Gastroesophageal sphincter (tissue), 4 donors: ENCODE results near the gene ZBTB20. TPM values are rescaled to one million over a fixed set of nuclear protein-coding genes. Genes with fewer than 3 reads are reported as not detected.

Experiments
- ATAC-seq: fragments of 150-250 bp; one replicate; pipeline ENCODE4 v1.9.1; 2016; ENCODE audit warnings: mild to moderate bottlenecking, moderate library complexity
- H3K27ac ChIP-seq, 4 donors: fragments of 200-600 bp; sonication (generic) in 3 of 4; 1 replicate in 3 of 4; 2 replicates in 1 of 4; pipeline ENCODE4 v1.5.1; 2016 to 2019
- H3K27me3 ChIP-seq: fragments of 200-600 bp; sonication (generic); one replicate; pipeline ENCODE4 v1.5.1; 2019
- H3K36me3 ChIP-seq, 2 donors: fragments of 200-600 bp; sonication (generic); one replicate each; pipeline ENCODE4 v1.5.1; 2019; ENCODE audit warnings: control low read depth in 1 of 2
- H3K4me1 ChIP-seq, 3 donors: fragments of 200-600 bp; sonication (generic); 1 replicate in 2 of 3; 2 replicates in 1 of 3; pipeline ENCODE4 v1.5.1; 2016 to 2019; ENCODE audit warnings: control low read depth in 2 of 3
- H3K4me3 ChIP-seq, 2 donors: fragments of 200-600 bp; sonication (generic); one replicate each; pipeline ENCODE4 v1.5.1; 2019; ENCODE audit warnings: mild to moderate bottlenecking in 1 of 2, moderate library complexity in 1 of 2
- H3K9me3 ChIP-seq, 3 donors: fragments of 200-600 bp; sonication (generic); one replicate each; pipeline ENCODE4 v1.5.1; 2017 to 2019; ENCODE audit warnings: control low read depth in 2 of 3
- EP300 ChIP-seq: sonication (generic); formaldehyde crosslinking; IDR thresholded peaks from one replicate; pipeline ENCODE4 v1.6.1; 2017; ENCODE audit warnings: antibody characterized with exemption, mild to moderate bottlenecking
- POLR2A ChIP-seq, 2 donors: fragments of 450-650 bp; IDR thresholded peaks; one replicate each; pipeline ENCODE4 v1.6.1; 2017; ENCODE audit warnings: antibody characterized with exemption in 2 of 2, mild to moderate bottlenecking in 2 of 2, moderate library complexity in 1 of 2
- POLR2AphosphoS5 ChIP-seq: sonication (generic); formaldehyde crosslinking; IDR thresholded peaks from one replicate; pipeline ENCODE4 v1.6.1; 2017; ENCODE audit warnings: antibody characterized with exemption
- WGBS, 2 donors: methylation state at CpG; one replicate each; pipeline ENCODE4 v1.1.5; 2018; ENCODE audit warnings: low coverage in 1 of 2; 5-methylcytosine and 5-hydroxymethylcytosine counted together
- total RNA-seq, 4 donors: library from RNA; depleted of rRNA; stranded (reverse); fragments of >200 nt; gene quantifications; one replicate each; pipeline ENCODE4 v1.1.0, GENCODE V29; 2016
- TF ChIP-seq, protein P1 (sequence below), 4 experiments: fragments of 200-600 bp in 2 of 4; fragments of 450-650 bp in 2 of 4; sonication (generic) in 1 of 4; IDR thresholded peaks; one replicate each; pipeline ENCODE4 v1.5.1; 2017 to 2019; ENCODE audit warnings: antibody characterized with exemption in 4 of 4, mild to moderate bottlenecking in 2 of 4, moderate library complexity in 2 of 4

The ZBTB20 gene
- total RNA-seq, 4 donors from 2014 or later = 53.1 to 113 (median 98.4) TPM

GRCh38 chr3:114659109-114660061 lies 487.7 kb downstream of the ZBTB20 start:
- peak overlapping the region in 1 of 2 donors; percentile 6 for H3K4me3 ChIP-seq
- H3K27me3 ChIP-seq = no peaks in the 10 kb centered on the region
- H3K4me1 ChIP-seq = peaks cover 2 to 26% (median 5%) of the 10 kb centered on the region in 3 donors
- peak overlapping the region; percentile 58 to 74 (median 65) for H3K27ac ChIP-seq
- no peaks in the 10 kb centered on the region for H3K9me3 ChIP-seq
- peak; percentile 71 for ATAC-seq
- TF ChIP-seq POLR2A (IDR thresholded peaks at IDR 0.05) = no peak
- TF ChIP-seq, protein P1, sequence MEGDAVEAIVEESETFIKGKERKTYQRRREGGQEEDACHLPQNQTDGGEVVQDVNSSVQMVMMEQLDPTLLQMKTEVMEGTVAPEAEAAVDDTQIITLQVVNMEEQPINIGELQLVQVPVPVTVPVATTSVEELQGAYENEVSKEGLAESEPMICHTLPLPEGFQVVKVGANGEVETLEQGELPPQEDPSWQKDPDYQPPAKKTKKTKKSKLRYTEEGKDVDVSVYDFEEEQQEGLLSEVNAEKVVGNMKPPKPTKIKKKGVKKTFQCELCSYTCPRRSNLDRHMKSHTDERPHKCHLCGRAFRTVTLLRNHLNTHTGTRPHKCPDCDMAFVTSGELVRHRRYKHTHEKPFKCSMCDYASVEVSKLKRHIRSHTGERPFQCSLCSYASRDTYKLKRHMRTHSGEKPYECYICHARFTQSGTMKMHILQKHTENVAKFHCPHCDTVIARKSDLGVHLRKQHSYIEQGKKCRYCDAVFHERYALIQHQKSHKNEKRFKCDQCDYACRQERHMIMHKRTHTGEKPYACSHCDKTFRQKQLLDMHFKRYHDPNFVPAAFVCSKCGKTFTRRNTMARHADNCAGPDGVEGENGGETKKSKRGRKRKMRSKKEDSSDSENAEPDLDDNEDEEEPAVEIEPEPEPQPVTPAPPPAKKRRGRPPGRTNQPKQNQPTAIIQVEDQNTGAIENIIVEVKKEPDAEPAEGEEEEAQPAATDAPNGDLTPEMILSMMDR (IDR thresholded peaks at IDR 0.05) = no peak
- no peak for TF ChIP-seq EP300
- TF ChIP-seq POLR2AphosphoS5 = no peak
- 36 to 55% methylated on average over 3 to 5 of the region's 5 CpGs for WGBS, 2 donors
- H3K36me3 ChIP-seq = no peaks in the 10 kb centered on the region

GRCh38 chr3:114651555-114651954 lies 495.5 kb downstream of the ZBTB20 start:
- peaks cover 4 to 28% (median 7%) of the 10 kb centered on the region in 3 donors for H3K4me1 ChIP-seq
- H3K36me3 ChIP-seq = no peaks in the 10 kb centered on the region
- ATAC-seq = no peak
- H3K4me3 ChIP-seq = no peak overlapping the region
- no peaks in the 10 kb centered on the region for H3K27me3 ChIP-seq
- peak overlapping the region in 2 of 4 donors; percentile 52 to 58 for H3K27ac ChIP-seq
- no peaks in the 10 kb centered on the region for H3K9me3 ChIP-seq
- TF ChIP-seq, protein P1 (IDR thresholded peaks at IDR 0.05) = no peak
- no peak for TF ChIP-seq POLR2AphosphoS5
- no peak for TF ChIP-seq EP300
- no peak for TF ChIP-seq POLR2A (IDR thresholded peaks at IDR 0.05)
- 28 to 32% methylated on average over 4 of the region's 4 CpGs for WGBS, 2 donors

- Histone ChIP-seq H3K36me3 (no peaks in the 10 kb centered on the region), H3K4me3 (no peak overlapping the region), H3K9me3 (no peaks in the 10 kb centered on the region), H3K4me1 (peaks cover 4 to 28% (median 7%) of the 10 kb centered on the region in 3 donors), H3K27ac (peak overlapping the region in 2 of 4 donors; percentile 52 to 58), H3K27me3 (no peaks in the 10 kb centered on the region)
- TF ChIP-seq EP300 = no peak
- TF ChIP-seq POLR2AphosphoS5 = peak; percentile 42
- WGBS, 2 donors = 10 to 21% methylated on average over 3 of the region's 3 CpGs
- no peak for ATAC-seq
These were observed 496.3 kb downstream of the ZBTB20 start for GRCh38 chr3:114650808-114651207.

DNA sequence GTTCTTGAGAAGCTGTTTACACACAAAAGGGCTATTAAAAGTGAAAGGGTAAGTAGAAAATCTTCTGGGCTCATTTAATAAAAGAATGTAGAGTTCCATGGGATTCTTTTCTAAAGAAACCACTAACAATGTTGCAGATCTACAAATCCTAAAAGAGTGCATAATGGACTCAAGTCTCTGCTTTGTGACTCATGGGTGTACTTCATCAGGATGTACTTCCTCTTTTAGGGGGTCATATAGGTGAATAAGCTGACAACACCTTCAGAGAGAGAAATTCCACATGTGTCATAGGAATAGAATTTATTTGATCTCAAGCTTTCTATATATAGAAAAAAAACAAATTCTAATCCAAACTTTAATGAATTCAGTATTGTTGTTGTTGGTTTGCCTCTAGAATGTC lies 497.8 kb downstream of the ZBTB20 start:
- Histone ChIP-seq H3K27ac (no peak overlapping the region), H3K27me3 (no peaks in the 10 kb centered on the region), H3K4me1 (peaks cover 4 to 28% (median 7%) of the 10 kb centered on the region in 3 donors), H3K36me3 (no peaks in the 10 kb centered on the region), H3K9me3 (no peaks in the 10 kb centered on the region), H3K4me3 (no peak overlapping the region)
- no peak for ATAC-seq
- TF ChIP-seq POLR2A (IDR thresholded peaks at IDR 0.05) = no peak
- TF ChIP-seq, protein P1 (IDR thresholded peaks at IDR 0.05) = no peak
- no peak for TF ChIP-seq EP300
- TF ChIP-seq POLR2AphosphoS5 = no peak

- H3K27ac ChIP-seq = no peak overlapping the region
- TF ChIP-seq POLR2A (IDR thresholded peaks at IDR 0.05) = no peak
- no peak for TF ChIP-seq POLR2AphosphoS5
- no peak for TF ChIP-seq EP300
- TF ChIP-seq, protein P1 (IDR thresholded peaks at IDR 0.05) = no peak
- H3K36me3 ChIP-seq = no peaks in the 10 kb centered on the region
- peaks cover 4 to 24% (median 7%) of the 10 kb centered on the region in 3 donors for H3K4me1 ChIP-seq
- no peaks in the 10 kb centered on the region for H3K27me3 ChIP-seq
- no peak for ATAC-seq
- no peaks in the 10 kb centered on the region for H3K9me3 ChIP-seq
- WGBS, 2 donors = 63 to 75% methylated on average over 2 of the region's 2 CpGs
- no peak overlapping the region for H3K4me3 ChIP-seq
These were observed 500.6 kb downstream of the ZBTB20 start for GRCh38 chr3:114646526-114646925.
